ENCODE results near the gene OPN4. TPM values are rescaled to one million over a fixed set of nuclear protein-coding genes. Genes with fewer than 3 reads are reported as not detected.

Gene OPN4
- total RNA-seq, 1 donor from 2014 or later = not detected

- no peak overlapping the region for H3K27ac Mint-ChIP-seq
- H3K27me3 Mint-ChIP-seq (ENCODE audit: low read depth) = peaks cover 47% of the 10 kb centered on the region
- no peak for DNase-seq (ENCODE audit: low spot score in 2 of 2, unreplicated experiment in 2 of 2)
- no peak overlapping the region for H3K4me3 Mint-ChIP-seq
- H3K9me3 Mint-ChIP-seq = no peaks in the 10 kb centered on the region
- TF ChIP-seq CTCF (IDR thresholded peaks at IDR 0.05; ENCODE audit: unreplicated experiment) = no peak
- H3K36me3 Mint-ChIP-seq = no peaks in the 10 kb centered on the region
- peaks cover 23% of the 10 kb centered on the region for H3K4me1 Mint-ChIP-seq
Measured at GRCh38 chr10:86651631-86652331, 2.6 kb upstream of the OPN4 start.

- Mint-ChIP-seq H3K27me3 (ENCODE audit: low read depth) (peaks cover 52% of the 10 kb centered on the region), H3K4me1 (peaks cover 23% of the 10 kb centered on the region), H3K27ac (no peak overlapping the region), H3K9me3 (no peaks in the 10 kb centered on the region), H3K4me3 (no peak overlapping the region), H3K36me3 (no peaks in the 10 kb centered on the region)
- no peak for DNase-seq (ENCODE audit: low spot score in 2 of 2, unreplicated experiment in 2 of 2)
- TF ChIP-seq CTCF (IDR thresholded peaks at IDR 0.05; ENCODE audit: unreplicated experiment) = no peak
Measured at GRCh38 chr10:86652361-86653202, 1.8 kb upstream of the OPN4 start.

GRCh38 chr10:86653379-86653778, 968 bp upstream of the OPN4 start:
- Mint-ChIP-seq H3K27ac (no peak overlapping the region), H3K4me3 (no peak overlapping the region), H3K4me1 (peaks cover 15% of the 10 kb centered on the region), H3K27me3 (ENCODE audit: low read depth) (peaks cover 46% of the 10 kb centered on the region), H3K9me3 (no peaks in the 10 kb centered on the region), H3K36me3 (no peaks in the 10 kb centered on the region)
- no peak for TF ChIP-seq CTCF (IDR thresholded peaks at IDR 0.05; ENCODE audit: unreplicated experiment)
- DNase-seq (ENCODE audit: low spot score in 2 of 2, unreplicated experiment in 2 of 2) = no peak

- Mint-ChIP-seq H3K27ac (no peak overlapping the region), H3K36me3 (no peaks in the 10 kb centered on the region), H3K4me3 (no peak overlapping the region), H3K27me3 (ENCODE audit: low read depth) (peaks cover 48% of the 10 kb centered on the region), H3K9me3 (no peaks in the 10 kb centered on the region), H3K4me1 (peaks cover 10% of the 10 kb centered on the region)
- DNase-seq (ENCODE audit: low spot score in 2 of 2, unreplicated experiment in 2 of 2) = no peak
- TF ChIP-seq CTCF (IDR thresholded peaks at IDR 0.05; ENCODE audit: unreplicated experiment) = no peak
Measured at GRCh38 chr10:86653987-86654386, 360 bp upstream of the OPN4 start.

GRCh38 chr10:86655173-86655540, 810 bp downstream of the OPN4 start:
- no peak for TF ChIP-seq CTCF (IDR thresholded peaks at IDR 0.05; ENCODE audit: unreplicated experiment)
- no peak overlapping the region for H3K27ac Mint-ChIP-seq
- H3K27me3 Mint-ChIP-seq (ENCODE audit: low read depth) = peaks cover 49% of the 10 kb centered on the region
- H3K36me3 Mint-ChIP-seq = no peaks in the 10 kb centered on the region
- no peaks in the 10 kb centered on the region for H3K9me3 Mint-ChIP-seq
- H3K4me1 Mint-ChIP-seq = peaks cover 7% of the 10 kb centered on the region
- no peak overlapping the region for H3K4me3 Mint-ChIP-seq
- no peak for DNase-seq (ENCODE audit: low spot score in 2 of 2, unreplicated experiment in 2 of 2)
